HG03571 (cell line): ENCODE measurements around the gene WDR4.
"Not testable (repeated sequence)": the region's sequence is repeated elsewhere in the genome, so short reads cannot be mapped to it uniquely, and the experiment has no call there.

Source experiments
- ATAC-seq: cut with Tn5 transposase; IDR thresholded peaks from one replicate; pipeline ENCODE4 v1.9.1; 2021; ENCODE audit not compliant: unreplicated experiment

Gene WDR4

DNA sequence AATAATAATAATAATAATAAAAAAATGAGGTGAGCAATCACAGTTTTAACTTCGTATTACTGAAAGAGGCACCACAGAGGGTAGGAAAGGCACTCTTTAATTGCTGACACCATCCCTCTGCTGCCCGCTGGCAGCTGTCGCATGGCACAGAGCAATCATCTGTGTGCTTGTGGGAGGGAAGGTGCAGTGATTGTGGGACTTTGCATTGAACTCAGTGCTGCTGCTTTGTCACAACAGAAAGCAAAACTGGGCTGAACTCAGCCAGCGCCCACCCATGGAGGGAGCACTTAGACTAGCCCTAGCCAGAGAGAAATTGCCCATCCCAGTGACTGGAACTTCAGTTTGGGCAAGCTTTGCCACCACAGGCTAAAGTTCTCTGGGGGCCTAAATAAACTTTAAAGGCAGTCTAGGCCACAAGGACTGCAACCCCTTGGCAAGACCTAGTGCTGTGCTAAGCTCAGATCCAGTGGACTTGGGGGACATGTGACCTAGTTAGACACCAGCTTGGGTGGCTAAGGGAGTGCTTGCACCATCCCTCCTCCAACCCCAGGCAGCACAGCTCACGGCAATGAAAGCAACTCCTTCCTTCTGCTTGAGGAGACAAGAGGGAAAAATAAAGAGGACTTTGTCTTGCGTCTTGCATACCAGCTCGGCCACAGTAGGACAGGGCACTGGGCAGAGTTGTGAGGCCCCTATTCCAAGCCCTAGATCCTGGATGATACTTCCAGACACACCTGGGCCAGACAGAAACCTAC is 59.3 kb downstream of the WDR4 start:
- no peak for ATAC-seq

GRCh38 chr21:42818328-42818749 is 61.0 kb downstream of the WDR4 start:
- ATAC-seq, result no peak

GRCh38 chr21:42815217-42815616 is 64.1 kb downstream of the WDR4 start:
- ATAC-seq, result no peak

DNA sequence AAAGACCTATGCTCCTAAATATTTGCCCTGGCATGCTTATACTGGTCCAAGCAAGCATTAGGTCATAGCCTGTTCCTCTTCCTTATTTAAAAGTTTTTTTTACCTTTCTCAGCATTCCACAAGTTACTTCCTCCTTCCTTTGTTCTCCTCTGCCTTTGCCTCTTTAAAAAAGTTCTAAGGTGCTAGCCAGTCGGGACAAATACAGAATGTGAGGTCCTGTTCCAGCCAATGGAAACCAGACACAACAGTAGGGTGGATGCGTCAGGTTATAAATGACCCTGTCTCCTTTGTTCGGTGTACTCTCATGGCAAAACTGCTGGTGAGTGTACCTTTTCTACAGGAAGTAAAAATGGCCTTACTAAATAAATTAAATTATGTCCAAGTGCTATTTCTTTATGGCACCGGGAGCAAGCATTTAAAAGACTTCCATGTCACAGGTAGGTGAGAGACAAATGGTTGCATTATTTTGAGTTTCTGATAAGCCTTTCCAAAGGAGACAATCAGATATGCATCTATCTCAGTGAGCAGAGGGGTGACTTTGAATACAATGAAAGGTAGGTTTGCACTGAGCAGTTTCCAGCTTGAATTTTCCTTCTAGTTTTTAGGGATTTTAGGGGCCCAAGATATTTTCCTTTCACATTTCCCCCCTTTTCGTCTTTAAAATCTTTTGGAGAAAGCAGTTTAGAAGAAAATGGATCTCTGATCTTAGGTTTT is 66.7 kb downstream of the WDR4 start:
- not testable (repeated sequence) for ATAC-seq

DNA sequence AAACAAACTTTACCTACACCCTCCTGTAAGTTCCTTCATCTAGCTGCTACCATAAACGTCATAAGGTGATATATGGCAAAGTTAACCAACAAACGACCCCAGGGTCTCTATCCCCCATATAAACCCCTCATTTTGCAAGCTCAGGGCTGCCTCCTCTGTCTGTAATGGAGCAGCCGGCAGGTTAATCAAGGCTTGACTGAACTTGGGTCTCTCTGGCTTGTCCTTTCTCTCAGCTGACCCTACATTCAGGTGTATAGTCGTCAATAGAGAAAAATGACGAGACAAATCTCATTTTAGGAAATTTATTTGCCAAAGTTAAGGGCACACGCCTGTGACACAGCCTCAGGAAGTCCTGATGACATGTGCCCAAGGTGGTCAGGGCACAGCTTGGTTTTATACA is 67.4 kb downstream of the WDR4 start:
- no peak for ATAC-seq

DNA sequence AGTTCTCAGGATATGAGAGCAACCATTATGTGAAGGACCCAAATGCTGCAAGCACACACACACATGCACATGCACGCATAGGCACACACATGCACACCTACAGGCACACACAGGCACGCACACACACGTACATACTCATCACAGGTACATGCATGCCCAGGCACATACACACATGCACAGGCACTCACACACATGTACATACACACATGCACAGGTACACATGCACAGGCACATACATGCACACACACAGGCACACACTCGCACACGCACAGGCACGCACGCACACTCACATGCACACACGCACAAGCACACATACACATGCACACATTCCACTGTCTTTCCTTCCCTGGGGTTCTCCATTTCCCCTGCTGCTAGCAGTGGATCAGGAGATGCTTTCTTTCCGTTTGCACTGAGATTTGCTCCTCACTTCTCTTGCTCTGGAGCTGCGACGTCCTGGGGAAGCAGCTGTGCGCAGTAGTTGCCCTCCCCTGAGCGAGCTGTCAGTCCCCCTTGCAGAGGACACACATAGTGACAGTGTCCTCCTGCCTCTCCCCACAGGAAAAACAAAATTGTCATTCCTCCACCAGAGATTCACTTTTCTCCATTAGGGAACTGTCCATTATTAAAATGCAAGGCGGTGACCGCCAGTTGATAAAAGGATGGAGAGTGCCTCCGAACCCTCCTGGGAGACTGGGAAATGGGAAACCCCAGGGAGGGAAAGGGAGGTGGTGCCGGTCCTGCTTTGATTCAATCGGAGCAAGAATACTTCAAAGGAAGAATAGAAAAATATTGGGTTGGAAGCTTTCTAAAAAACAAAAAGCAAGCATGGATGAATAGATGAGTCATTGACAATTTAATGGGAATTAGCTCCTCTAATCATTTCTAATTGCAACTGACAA is 69.5 kb downstream of the WDR4 start:
- no peak for ATAC-seq

- no peak for ATAC-seq
Measured at GRCh38 chr21:42809171-42809570, 70.2 kb downstream of the WDR4 start.

DNA sequence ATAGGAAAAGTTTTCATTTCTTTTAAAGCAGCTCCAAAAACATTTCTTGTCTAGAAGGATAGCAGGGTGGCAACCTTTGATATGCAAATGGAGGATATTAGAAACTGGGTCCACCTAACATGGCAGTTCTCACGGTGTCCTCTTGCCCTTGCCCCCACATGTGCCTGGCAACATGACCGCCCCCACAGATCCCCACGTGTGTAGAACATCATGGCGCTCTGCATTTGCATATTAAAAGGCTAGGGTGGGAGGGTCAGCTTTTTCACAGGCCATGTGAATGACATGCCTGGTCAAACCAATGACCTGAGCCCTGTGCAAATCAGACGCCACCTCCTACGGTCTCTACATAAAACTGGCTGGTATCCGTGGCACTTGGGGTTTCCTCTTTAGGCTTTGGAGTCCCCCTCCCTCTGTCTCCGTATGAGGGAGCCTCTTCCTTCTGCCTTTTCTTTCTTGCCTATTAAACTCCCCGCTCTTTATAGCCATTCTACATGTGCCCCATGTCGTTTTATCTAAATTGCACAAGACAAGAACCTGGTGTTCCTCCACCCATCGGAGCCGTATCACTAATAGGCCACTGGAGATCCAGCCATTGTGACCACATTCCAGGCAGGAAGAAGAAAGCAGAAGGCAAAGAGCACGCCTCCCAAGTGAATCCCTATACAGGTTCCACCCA is 71.3 kb downstream of the WDR4 start:
- no peak for ATAC-seq

- not testable (repeated sequence) for ATAC-seq
Measured at GRCh38 chr21:42807293-42807895, 71.9 kb downstream of the WDR4 start.

DNA sequence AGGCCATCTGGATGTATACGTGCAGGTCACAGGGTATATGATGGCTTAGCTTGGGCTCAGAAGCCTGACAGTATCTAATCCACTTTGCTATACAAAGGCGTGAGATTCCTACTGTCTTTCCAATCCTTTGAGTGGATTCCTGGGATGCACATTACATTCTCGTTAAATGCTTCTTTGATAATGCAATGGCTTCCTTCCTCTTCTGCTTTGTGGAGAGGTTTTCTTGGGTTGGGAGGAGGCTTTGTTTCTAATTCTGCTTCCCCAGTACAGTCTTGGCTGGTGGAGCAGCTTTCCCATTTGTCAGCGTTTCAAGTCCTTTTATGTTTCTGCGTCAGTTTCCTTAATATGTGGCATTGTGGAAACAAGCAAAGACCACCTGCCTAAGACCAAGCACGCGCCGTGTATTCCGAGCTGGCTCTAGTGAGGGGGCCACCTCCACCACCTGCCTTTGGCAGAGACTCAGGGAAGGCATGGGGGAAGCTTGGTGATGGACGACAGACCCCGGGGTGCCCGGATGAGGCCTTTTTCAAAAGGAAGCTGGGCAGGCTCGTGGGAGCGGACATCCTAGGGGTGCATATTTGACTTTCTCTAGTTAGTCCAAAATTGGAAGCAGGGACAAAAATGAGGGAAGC is 72.7 kb downstream of the WDR4 start:
- no peak for ATAC-seq

DNA sequence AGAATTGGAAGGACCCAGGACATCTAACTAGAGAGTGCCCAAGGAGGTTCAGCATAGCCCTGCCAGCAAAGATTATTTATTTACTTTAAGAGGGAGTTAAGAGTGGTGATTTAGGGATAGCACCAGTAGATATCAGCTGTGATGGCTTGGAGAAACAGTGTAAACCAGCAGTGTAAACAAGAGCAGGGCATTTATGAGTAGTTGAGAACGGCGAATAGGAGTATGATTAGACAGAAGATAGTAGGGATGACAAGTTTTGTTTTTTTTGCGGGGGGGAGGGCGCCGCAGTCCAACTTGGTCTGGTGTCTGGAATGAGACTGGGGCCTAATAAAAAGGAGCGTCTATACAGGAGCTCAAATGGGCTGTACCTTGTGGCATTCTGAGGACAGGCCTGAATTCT is 77.7 kb downstream of the WDR4 start:
- ATAC-seq, result not testable (repeated sequence)

DNA sequence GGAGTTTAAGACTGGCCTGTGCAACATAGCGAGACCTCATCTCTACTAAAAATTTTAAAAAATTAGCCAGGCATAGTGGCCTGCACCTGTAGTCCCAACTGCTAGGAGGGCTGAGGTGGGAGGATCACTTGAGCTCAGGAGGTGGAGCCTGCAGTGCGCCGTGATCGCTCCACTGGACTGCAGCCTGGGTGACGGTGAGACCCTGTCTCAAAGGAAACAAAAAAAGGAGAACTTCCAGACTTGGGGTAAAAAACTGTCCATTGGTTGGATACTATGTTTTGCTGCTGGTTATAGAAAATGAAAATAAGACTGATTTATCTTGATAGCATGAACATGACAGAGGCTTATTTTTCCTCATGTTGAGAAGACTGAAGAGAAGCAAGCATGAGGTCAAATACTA is 79.4 kb downstream of the WDR4 start:
- ATAC-seq, result no peak

GRCh38 chr21:42799516-42799915 is 79.8 kb downstream of the WDR4 start:
- no peak for ATAC-seq
